Smooth muscle cell (in vitro differentiated cells): ENCODE data around the gene PKHD1. TPM values are rescaled to one million over a fixed set of nuclear protein-coding genes. Genes with fewer than 3 reads are reported as not detected.

Experiments used
- DNase-seq: peaks from one replicate; lab custom pipeline; 2025; ENCODE audit not compliant: unreplicated experiment; lab: John Stamatoyannopoulos, UW
- H2AFZ ChIP-seq: fragments of 200-600 bp; sonication (generic); 2 replicates; pipeline ENCODE4 v1.6.0; 2016; ENCODE audit warnings: antibody characterized with exemption, low read depth, mild to moderate bottlenecking
- H3F3A ChIP-seq: fragments of 200-600 bp; sonication (generic); 2 replicates; pipeline ENCODE4 v1.6.0; 2017; ENCODE audit warnings: antibody characterized with exemption, low read depth
- H3K27ac ChIP-seq: fragments of 200-600 bp; sonication (generic); 2 replicates; pipeline ENCODE4 v1.5.1; 2016; ENCODE audit warnings: low read depth, mild to moderate bottlenecking
- H3K27me3 ChIP-seq: fragments of 200-600 bp; sonication (generic); 2 replicates; pipeline ENCODE4 v1.6.1; 2016; ENCODE audit warnings: low read depth, mild to moderate bottlenecking
- H3K36me3 ChIP-seq: fragments of 200-600 bp; sonication (generic); 2 replicates; pipeline ENCODE4 v1.5.1; 2016; ENCODE audit warnings: low read depth
- H3K4me1 ChIP-seq: fragments of 200-600 bp; sonication (generic); 2 replicates; pipeline ENCODE4 v1.5.1; 2016; ENCODE audit warnings: low read depth
- H3K4me2 ChIP-seq: fragments of 200-600 bp; sonication (generic); 2 replicates; pipeline ENCODE4 v1.6.0; 2016; ENCODE audit warnings: mild to moderate bottlenecking
- H3K4me3 ChIP-seq: fragments of 200-600 bp; sonication (generic); 2 replicates; pipeline ENCODE4 v1.5.1; 2016; ENCODE audit warnings: mild to moderate bottlenecking
- H3K79me2 ChIP-seq: fragments of 200-600 bp; sonication (generic); 2 replicates; pipeline ENCODE4 v1.6.0; 2016; ENCODE audit warnings: low read depth, mild to moderate bottlenecking
- H3K9ac ChIP-seq: fragments of 200-600 bp; sonication (generic); 2 replicates; pipeline ENCODE4 v1.6.0; 2016; ENCODE audit warnings: low read depth
- H3K9me3 ChIP-seq: fragments of 200-600 bp; sonication (generic); replicated peaks from 2 replicates; pipeline ENCODE4 v1.5.1; 2016; ENCODE audit warnings: low read depth
- H4K20me1 ChIP-seq: fragments of 200-600 bp; sonication (generic); 2 replicates; pipeline ENCODE4 v1.6.0; 2016; ENCODE audit warnings: low read depth
- WGBS: methylation state at CpG from one replicate; pipeline ENCODE4 v1.1.7; 2016; ENCODE audit warnings: low lambda C conversion rate; 5-methylcytosine and 5-hydroxymethylcytosine counted together
- polyA plus RNA-seq: library from polyadenylated mRNA; unstranded; fragments of >200 nt; fragmentation: Nextera tagmentation; extraction: Ambion mirVana; gene quantifications from 2 replicates; pipeline ENCODE4 v1.2.1, GENCODE V29; 2016
- total RNA-seq: library from RNA; depleted of rRNA; stranded (reverse); fragments of >200 nt; gene quantifications from 2 replicates; pipeline ENCODE4 v1.2.3, GENCODE V29; 2014
- TF ChIP-seq, protein P1 (sequence below): fragments of 200-600 bp; sonication (generic); IDR thresholded peaks from 2 replicates; pipeline ENCODE4 v1.5.1; 2017; ENCODE audit warnings: borderline replicate concordance, mild to moderate bottlenecking, antibody characterized with exemption; ENCODE audit not compliant: insufficient read depth, poor library complexity, severe bottlenecking

The PKHD1 gene
- total and polyA plus RNA-seq, 2 experiments from 2014 or later: not detected

- Histone ChIP-seq H3K4me1 (no peaks in the 10 kb centered on the region), H3K27ac (no peak overlapping the region), H3K9ac (no peak overlapping the region), H3K4me3 (no peak overlapping the region), H2AFZ (no peak overlapping the region), H3K27me3 (peaks cover 21% of the 10 kb centered on the region), H3K4me2 (no peak overlapping the region), H3K9me3 (no peaks in the 10 kb centered on the region), H3K79me2 (no peaks in the 10 kb centered on the region), H3F3A (no peaks in the 10 kb centered on the region), H4K20me1 (no peaks in the 10 kb centered on the region), H3K36me3 (no peaks in the 10 kb centered on the region)
- DNase-seq: no peak
- TF ChIP-seq, protein P1, sequence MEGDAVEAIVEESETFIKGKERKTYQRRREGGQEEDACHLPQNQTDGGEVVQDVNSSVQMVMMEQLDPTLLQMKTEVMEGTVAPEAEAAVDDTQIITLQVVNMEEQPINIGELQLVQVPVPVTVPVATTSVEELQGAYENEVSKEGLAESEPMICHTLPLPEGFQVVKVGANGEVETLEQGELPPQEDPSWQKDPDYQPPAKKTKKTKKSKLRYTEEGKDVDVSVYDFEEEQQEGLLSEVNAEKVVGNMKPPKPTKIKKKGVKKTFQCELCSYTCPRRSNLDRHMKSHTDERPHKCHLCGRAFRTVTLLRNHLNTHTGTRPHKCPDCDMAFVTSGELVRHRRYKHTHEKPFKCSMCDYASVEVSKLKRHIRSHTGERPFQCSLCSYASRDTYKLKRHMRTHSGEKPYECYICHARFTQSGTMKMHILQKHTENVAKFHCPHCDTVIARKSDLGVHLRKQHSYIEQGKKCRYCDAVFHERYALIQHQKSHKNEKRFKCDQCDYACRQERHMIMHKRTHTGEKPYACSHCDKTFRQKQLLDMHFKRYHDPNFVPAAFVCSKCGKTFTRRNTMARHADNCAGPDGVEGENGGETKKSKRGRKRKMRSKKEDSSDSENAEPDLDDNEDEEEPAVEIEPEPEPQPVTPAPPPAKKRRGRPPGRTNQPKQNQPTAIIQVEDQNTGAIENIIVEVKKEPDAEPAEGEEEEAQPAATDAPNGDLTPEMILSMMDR: peak; percentile 70
- 31% methylated on average over 3 of the region's 3 CpGs for WGBS
Measured at GRCh38 chr6:52049252-52050050, 38.0 kb downstream of the PKHD1 start.

DNA sequence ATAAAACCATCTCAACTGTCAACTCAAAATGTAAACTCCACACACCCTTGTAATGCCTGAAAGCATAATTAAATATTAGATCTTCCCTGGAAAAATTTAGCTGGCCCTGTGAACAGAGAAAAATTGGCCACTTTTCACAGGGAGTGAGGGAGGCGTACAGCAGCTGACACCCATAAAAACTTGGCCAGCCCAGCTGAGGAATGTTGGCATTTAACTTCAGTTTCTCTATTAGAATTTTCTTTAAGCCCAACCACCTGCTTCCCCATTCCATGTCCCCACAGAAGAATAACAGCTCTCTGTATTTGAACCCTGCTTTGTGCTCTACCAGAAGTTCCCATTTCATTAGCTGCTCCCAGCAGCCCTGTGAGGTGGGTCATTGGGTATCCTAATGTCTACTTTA is 41.0 kb downstream of the PKHD1 start:
- H3K27ac ChIP-seq: no peak overlapping the region
- H3K4me3 ChIP-seq: no peak overlapping the region
- no peak overlapping the region for H3K9ac ChIP-seq
- H3K4me2 ChIP-seq: no peak overlapping the region
- TF ChIP-seq, protein P1: no peak
- H4K20me1 ChIP-seq: no peaks in the 10 kb centered on the region
- no peaks in the 10 kb centered on the region for H3K36me3 ChIP-seq
- H2AFZ ChIP-seq: no peak overlapping the region
- peaks cover 18% of the 10 kb centered on the region for H3K27me3 ChIP-seq
- no peaks in the 10 kb centered on the region for H3F3A ChIP-seq
- H3K9me3 ChIP-seq: no peaks in the 10 kb centered on the region
- no peaks in the 10 kb centered on the region for H3K79me2 ChIP-seq
- no peaks in the 10 kb centered on the region for H3K4me1 ChIP-seq
- 41% methylated on average over 1 of the region's 1 CpG for WGBS
- no peak for DNase-seq

DNA sequence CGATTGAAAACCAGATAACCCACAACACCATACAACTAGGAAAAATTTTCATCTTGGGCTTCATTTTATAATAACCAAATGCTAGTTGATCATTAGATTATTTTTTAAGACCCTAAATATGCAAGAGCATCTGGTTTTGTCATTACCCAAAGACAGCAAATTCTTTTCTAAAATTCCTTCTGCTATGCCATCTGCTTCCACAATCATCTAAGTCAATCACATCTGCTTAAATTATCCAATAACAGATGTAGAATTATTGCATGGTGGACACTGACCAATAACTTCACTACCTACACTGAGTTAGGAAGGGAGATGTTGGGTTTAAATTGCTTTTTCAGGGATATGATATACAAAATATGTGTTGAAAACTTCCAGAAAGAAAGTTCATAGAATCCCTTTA is 41.9 kb downstream of the PKHD1 start:
- no peaks in the 10 kb centered on the region for H3F3A ChIP-seq
- H2AFZ ChIP-seq: no peak overlapping the region
- H3K27me3 ChIP-seq: peaks cover 12% of the 10 kb centered on the region
- TF ChIP-seq, protein P1: no peak
- no peaks in the 10 kb centered on the region for H3K4me1 ChIP-seq
- H3K79me2 ChIP-seq: no peaks in the 10 kb centered on the region
- H3K4me3 ChIP-seq: no peak overlapping the region
- H3K4me2 ChIP-seq: no peak overlapping the region
- H3K9me3 ChIP-seq: no peaks in the 10 kb centered on the region
- no peak overlapping the region for H3K27ac ChIP-seq
- 70% methylated on average over 1 of the region's 1 CpG for WGBS
- no peak overlapping the region for H3K9ac ChIP-seq
- no peak for DNase-seq
- H4K20me1 ChIP-seq: no peaks in the 10 kb centered on the region
- no peaks in the 10 kb centered on the region for H3K36me3 ChIP-seq

DNA sequence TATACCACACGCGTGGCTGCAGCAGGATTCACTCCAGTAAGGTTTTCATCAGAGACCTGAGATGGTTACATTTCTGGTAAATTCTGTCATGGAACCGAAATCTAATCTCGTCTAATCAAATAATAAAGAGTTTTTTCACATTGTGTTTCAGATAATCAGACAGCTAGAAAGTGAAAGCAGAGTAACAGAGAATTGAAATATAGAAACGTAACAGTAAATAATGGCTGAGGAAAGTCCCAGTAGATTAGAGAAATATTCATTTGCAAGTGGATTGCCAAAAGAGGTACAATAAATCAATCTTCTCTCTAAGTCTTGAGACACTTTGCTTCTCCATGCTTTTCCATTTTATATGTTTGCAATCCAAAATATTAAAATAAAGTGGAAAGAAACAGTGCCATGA is 42.4 kb downstream of the PKHD1 start:
- Histone ChIP-seq H3K27me3 (peaks cover 12% of the 10 kb centered on the region), H3F3A (no peaks in the 10 kb centered on the region), H3K9ac (no peak overlapping the region), H3K4me3 (no peak overlapping the region), H4K20me1 (no peaks in the 10 kb centered on the region), H3K79me2 (no peaks in the 10 kb centered on the region), H2AFZ (no peak overlapping the region), H3K4me2 (no peak overlapping the region), H3K27ac (no peak overlapping the region), H3K4me1 (no peaks in the 10 kb centered on the region), H3K36me3 (no peaks in the 10 kb centered on the region), H3K9me3 (no peaks in the 10 kb centered on the region)
- no peak for DNase-seq
- TF ChIP-seq, protein P1: no peak
- 88% methylated on average over 5 of the region's 5 CpGs for WGBS
